Hepatocyte (in vitro differentiated cells): Measurements from ENCODE around the gene CRIM1. TPM values are rescaled to one million over a fixed set of nuclear protein-coding genes. Genes with fewer than 3 reads are reported as not detected.
A peak's percentile ranks its signal among the peaks of the same experiment; 100 is the strongest.

Experiments used
- DNase-seq: peaks from one replicate; pipeline ENCODE4 v3.0.0-alpha.2; 2016; ENCODE audit warnings: low spot score
- H2AFZ ChIP-seq: fragments of 200-600 bp; sonication (generic); 2 replicates; pipeline ENCODE4 v1.6.0; 2016; ENCODE audit warnings: antibody characterized with exemption, mild to moderate bottlenecking
- H3K27ac ChIP-seq: fragments of 200-600 bp; sonication (generic); 2 replicates; pipeline ENCODE4 v1.5.1; 2016; ENCODE audit warnings: mild to moderate bottlenecking
- H3K27me3 ChIP-seq: fragments of 200-600 bp; sonication (generic); 2 replicates; pipeline ENCODE4 v1.6.1; 2016
- H3K36me3 ChIP-seq: fragments of 200-600 bp; sonication (generic); replicated peaks from 2 replicates; pipeline ENCODE4 v1.5.1; 2016; ENCODE audit warnings: low read depth; ENCODE audit not compliant: insufficient read depth
- H3K4me1 ChIP-seq: fragments of 200-600 bp; sonication (generic); 2 replicates; pipeline ENCODE4 v1.5.1; 2016; ENCODE audit warnings: mild to moderate bottlenecking, moderate library complexity; ENCODE audit not compliant: insufficient read depth
- H3K4me2 ChIP-seq: fragments of 200-600 bp; sonication (generic); 2 replicates; pipeline ENCODE4 v1.6.0; 2016
- H3K4me3 ChIP-seq: fragments of 200-600 bp; sonication (generic); 2 replicates; pipeline ENCODE4 v1.5.1; 2016; ENCODE audit warnings: mild to moderate bottlenecking
- H3K79me2 ChIP-seq: fragments of 200-600 bp; sonication (generic); 2 replicates; pipeline ENCODE4 v1.6.0; 2017; ENCODE audit warnings: mild to moderate bottlenecking
- H3K9me2 ChIP-seq: fragments of 200-600 bp; sonication (generic); replicated peaks from 2 replicates; pipeline ENCODE4 v1.6.0; 2017; ENCODE audit warnings: mild to moderate bottlenecking; ENCODE audit not compliant: insufficient read depth
- H3K9me3 ChIP-seq: fragments of 200-600 bp; sonication (generic); 2 replicates; pipeline ENCODE4 v1.5.1; 2016; ENCODE audit warnings: low read depth, mild to moderate bottlenecking
- H4K20me1 ChIP-seq: fragments of 200-600 bp; sonication (generic); 2 replicates; pipeline ENCODE4 v1.6.0; 2016; ENCODE audit warnings: mild to moderate bottlenecking; ENCODE audit not compliant: insufficient read depth, poor library complexity, severe bottlenecking
- CTCF ChIP-seq: fragments of 200-600 bp; sonication (generic); IDR thresholded peaks from 2 replicates; pipeline ENCODE4 v1.5.1; 2016; ENCODE audit warnings: antibody characterized with exemption, mild to moderate bottlenecking; ENCODE audit not compliant: poor library complexity
- EZH2 ChIP-seq: fragments of 200-600 bp; sonication (generic); IDR thresholded peaks from 2 replicates; pipeline ENCODE4 v1.6.1; 2016; ENCODE audit warnings: antibody characterized with exemption, mild to moderate bottlenecking, borderline replicate concordance
- EZH2phosphoT487 ChIP-seq: fragments of 200-600 bp; sonication (generic); IDR thresholded peaks from one replicate; pipeline ENCODE4 v1.6.1; 2018; ENCODE audit warnings: antibody characterized with exemption, mild to moderate bottlenecking, low read depth, moderate library complexity; ENCODE audit not compliant: unreplicated experiment, severe bottlenecking
- WGBS: methylation state at CpG from one replicate; pipeline ENCODE4 v1.1.6; 2016; ENCODE audit warnings: low lambda C conversion rate; ENCODE audit errors: missing lambda C conversion rate; 5-methylcytosine and 5-hydroxymethylcytosine counted together
- polyA plus RNA-seq: library from polyadenylated mRNA; unstranded; fragments of >200 nt; fragmentation: Nextera tagmentation; extraction: Ambion mirVana; gene quantifications from 2 replicates; pipeline ENCODE4 v1.2.1, GENCODE V29; 2016
- total RNA-seq: library from RNA; depleted of rRNA; stranded (reverse); fragments of >200 nt; gene quantifications from 2 replicates; pipeline ENCODE4 v1.2.3, GENCODE V29; 2014

CRIM1 gene
- total and polyA plus RNA-seq, 2 experiments from 2014 or later = 23.0 to 40.8 TPM

- Histone ChIP-seq H3K27me3 (no peaks in the 10 kb centered on the region), H3K4me3 (no peak overlapping the region), H3K4me1 (peaks cover 14% of the 10 kb centered on the region), H3K4me2 (peak overlapping the region; percentile 94), H3K27ac (peak overlapping the region; percentile 14), H3K79me2 (peaks cover 70% of the 10 kb centered on the region), H2AFZ (no peak overlapping the region), H4K20me1 (peaks cover 10% of the 10 kb centered on the region), H3K9me2 (no peaks in the 10 kb centered on the region), H3K36me3 (no peaks in the 10 kb centered on the region), H3K9me3 (no peaks in the 10 kb centered on the region)
- 58% methylated on average over 6 of the region's 6 CpGs for WGBS
- TF ChIP-seq CTCF = no peak
- no peak for TF ChIP-seq EZH2phosphoT487
- no peak for TF ChIP-seq EZH2
- peak; percentile 45 for DNase-seq
Measured at GRCh38 chr2:36594849-36595248, 239.3 kb downstream of the CRIM1 start.

GRCh38 chr2:36596397-36596796 lies 240.8 kb downstream of the CRIM1 start:
- Histone ChIP-seq H3K4me2 (peak overlapping the region; percentile 94), H3K4me3 (no peak overlapping the region), H3K79me2 (peaks cover 54% of the 10 kb centered on the region), H4K20me1 (peaks cover 3% of the 10 kb centered on the region), H3K27ac (no peak overlapping the region), H3K9me3 (no peaks in the 10 kb centered on the region), H3K9me2 (no peaks in the 10 kb centered on the region), H3K36me3 (no peaks in the 10 kb centered on the region), H2AFZ (no peak overlapping the region), H3K27me3 (no peaks in the 10 kb centered on the region), H3K4me1 (peaks cover 14% of the 10 kb centered on the region)
- no peak for DNase-seq
- no peak for TF ChIP-seq EZH2
- no peak for TF ChIP-seq CTCF
- no peak for TF ChIP-seq EZH2phosphoT487
- 96% methylated on average over 12 of the region's 12 CpGs for WGBS

GRCh38 chr2:36597003-36597531 lies 241.5 kb downstream of the CRIM1 start:
- no peak for DNase-seq
- H3K4me1 ChIP-seq = peaks cover 14% of the 10 kb centered on the region
- H3K9me2 ChIP-seq = no peaks in the 10 kb centered on the region
- TF ChIP-seq EZH2 (no peak), EZH2phosphoT487 (no peak), CTCF (no peak)
- peak overlapping the region; percentile 94 for H3K4me2 ChIP-seq
- peak overlapping the region; percentile 84 for H3K4me3 ChIP-seq
- peaks cover 3% of the 10 kb centered on the region for H4K20me1 ChIP-seq
- H2AFZ ChIP-seq = peak overlapping the region; percentile 42
- WGBS = 31% methylated on average over 19 of the region's 19 CpGs
- H3K9me3 ChIP-seq = no peaks in the 10 kb centered on the region
- H3K27ac ChIP-seq = peak overlapping the region; percentile 91
- H3K79me2 ChIP-seq = peaks cover 48% of the 10 kb centered on the region
- no peaks in the 10 kb centered on the region for H3K36me3 ChIP-seq
- H3K27me3 ChIP-seq = no peaks in the 10 kb centered on the region
